Testis (tissue), 3 donors: ENCODE results near the gene ZNF518A. TPM values are rescaled to one million over a fixed set of nuclear protein-coding genes. Genes with fewer than 3 reads are reported as not detected.

Source experiments
- DNase-seq: peaks from one replicate; pipeline ENCODE4 v3.0.0-alpha.2; 2019
- H3K27ac ChIP-seq, 2 donors: fragments of 200-600 bp; sonication (generic); one replicate each; pipeline ENCODE4 v1.5.1; 2019
- H3K27me3 ChIP-seq: fragments of 200-600 bp; sonication (generic); one replicate; pipeline ENCODE4 v1.5.1; 2019
- H3K36me3 ChIP-seq: fragments of 200-600 bp; sonication (generic); one replicate; pipeline ENCODE4 v1.5.1; 2017; ENCODE audit warnings: low read depth; ENCODE audit errors: missing control alignments
- H3K4me1 ChIP-seq: fragments of 200-600 bp; sonication (generic); one replicate; pipeline ENCODE4 v1.5.1; 2019
- H3K4me3 ChIP-seq, 2 donors: fragments of 200-600 bp; sonication (generic); one replicate each; pipeline ENCODE4 v1.5.1; 2017 to 2019
- H3K9me3 ChIP-seq: fragments of 200-600 bp; sonication (generic); one replicate; pipeline ENCODE4 v1.5.1; 2017
- POLR2A ChIP-seq: fragments of 450-650 bp; IDR thresholded peaks from one replicate; pipeline ENCODE4 v1.6.1; 2017; ENCODE audit warnings: antibody characterized with exemption, mild to moderate bottlenecking, moderate library complexity
- WGBS, 2 donors: methylation state at CpG; one replicate each; pipeline ENCODE4 v1.1.5; 2018; 5-methylcytosine and 5-hydroxymethylcytosine counted together
- intact Hi-C: fragments of 100-400 bp; cut with DNase I; formaldehyde crosslinking; loops from one replicate; pipeline ENCODE4 v1.15.1; 2023; ENCODE audit warnings: low total_unique reads
- polyA plus RNA-seq: library from polyadenylated mRNA; stranded (reverse); fragments of 350-450 nt; fragmentation: Illumina TruSeq; extraction: RNeasy Lipid Tissue Mini Kit (QIAGEN cat#74804); gene quantifications from one replicate; pipeline ENCODE4 v1.2.3, GENCODE V29; 2014; ENCODE audit warnings: low read depth, low replicate concordance; ENCODE audit not compliant: insufficient read depth
- total RNA-seq, 2 donors: library from RNA; depleted of rRNA; stranded (reverse); fragments of >200 nt; gene quantifications; one replicate each; pipeline ENCODE4 v1.2.3, GENCODE V29; 2016
- TF ChIP-seq, protein P1 (sequence below), 3 experiments: fragments of 450-650 bp in 2 of 3; fragments of 200-600 bp in 1 of 3; sonication (generic) in 1 of 3; IDR thresholded peaks; one replicate each; pipeline ENCODE4 v1.5.1; 2016 to 2019; ENCODE audit warnings: antibody characterized with exemption in 3 of 3, mild to moderate bottlenecking in 2 of 3, moderate library complexity in 1 of 3

The ZNF518A gene
- total and polyA plus RNA-seq, 3 donors from 2014 or later = 14.5 to 88.0 (median 81.3) TPM

DNA sequence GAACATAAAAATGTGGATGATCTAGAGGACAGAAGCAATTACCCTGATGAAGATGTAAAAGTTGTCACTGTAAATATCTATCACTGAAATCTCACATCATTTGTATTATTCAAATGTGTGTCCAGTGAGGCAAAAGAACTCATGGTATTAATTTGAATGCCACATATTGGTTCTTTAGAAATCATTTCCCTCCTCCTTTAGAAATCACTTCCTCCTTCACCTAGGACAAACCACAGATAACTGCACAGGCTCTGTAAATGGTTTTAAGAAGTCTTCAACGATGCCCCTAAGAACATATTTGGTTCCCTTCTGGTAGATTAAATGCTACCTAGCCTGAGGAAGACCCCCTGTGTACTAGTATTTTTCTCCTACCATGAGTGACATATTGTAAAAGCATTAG is 33.1 kb upstream of the ZNF518A start:
- H3K4me3 ChIP-seq = no peak overlapping the region
- intact Hi-C loops = no loop called here
- 74 to 79% methylated on average over 1 of the region's 1 CpG for WGBS, 2 donors
- no peaks in the 10 kb centered on the region for H3K4me1 ChIP-seq
- no peak for DNase-seq
- H3K27me3 ChIP-seq = no peaks in the 10 kb centered on the region
- H3K9me3 ChIP-seq = no peaks in the 10 kb centered on the region
- no peaks in the 10 kb centered on the region for H3K36me3 ChIP-seq
- no peak for TF ChIP-seq POLR2A
- TF ChIP-seq, protein P1, sequence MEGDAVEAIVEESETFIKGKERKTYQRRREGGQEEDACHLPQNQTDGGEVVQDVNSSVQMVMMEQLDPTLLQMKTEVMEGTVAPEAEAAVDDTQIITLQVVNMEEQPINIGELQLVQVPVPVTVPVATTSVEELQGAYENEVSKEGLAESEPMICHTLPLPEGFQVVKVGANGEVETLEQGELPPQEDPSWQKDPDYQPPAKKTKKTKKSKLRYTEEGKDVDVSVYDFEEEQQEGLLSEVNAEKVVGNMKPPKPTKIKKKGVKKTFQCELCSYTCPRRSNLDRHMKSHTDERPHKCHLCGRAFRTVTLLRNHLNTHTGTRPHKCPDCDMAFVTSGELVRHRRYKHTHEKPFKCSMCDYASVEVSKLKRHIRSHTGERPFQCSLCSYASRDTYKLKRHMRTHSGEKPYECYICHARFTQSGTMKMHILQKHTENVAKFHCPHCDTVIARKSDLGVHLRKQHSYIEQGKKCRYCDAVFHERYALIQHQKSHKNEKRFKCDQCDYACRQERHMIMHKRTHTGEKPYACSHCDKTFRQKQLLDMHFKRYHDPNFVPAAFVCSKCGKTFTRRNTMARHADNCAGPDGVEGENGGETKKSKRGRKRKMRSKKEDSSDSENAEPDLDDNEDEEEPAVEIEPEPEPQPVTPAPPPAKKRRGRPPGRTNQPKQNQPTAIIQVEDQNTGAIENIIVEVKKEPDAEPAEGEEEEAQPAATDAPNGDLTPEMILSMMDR (IDR thresholded peaks at IDR 0.05) = no peak
- no peak overlapping the region for H3K27ac ChIP-seq

DNA sequence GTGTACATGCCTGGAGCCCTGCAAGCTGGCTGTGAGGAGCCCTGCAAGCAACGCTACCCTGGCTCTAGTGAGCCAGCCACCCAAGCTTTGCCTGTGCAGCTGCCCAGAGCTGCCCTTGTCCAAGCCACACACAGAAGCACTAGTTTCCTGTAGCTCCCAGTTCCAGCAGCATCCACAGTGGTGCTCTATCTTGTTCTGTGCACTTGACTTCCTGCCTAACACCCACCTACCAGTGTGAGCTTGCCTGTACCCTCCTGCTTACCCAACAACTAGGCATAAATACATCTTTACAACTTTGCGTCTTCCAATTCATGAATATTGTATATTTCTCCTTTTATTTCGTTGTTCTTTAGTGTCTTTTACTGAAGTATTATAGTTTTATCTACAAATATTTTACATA is 32.2 kb upstream of the ZNF518A start:
- H3K27me3 ChIP-seq = no peaks in the 10 kb centered on the region
- TF ChIP-seq POLR2A = no peak
- TF ChIP-seq, protein P1 (IDR thresholded peaks at IDR 0.05) = no peak
- no peaks in the 10 kb centered on the region for H3K36me3 ChIP-seq
- H3K4me1 ChIP-seq = no peaks in the 10 kb centered on the region
- no peak for DNase-seq
- H3K4me3 ChIP-seq = no peak overlapping the region
- intact Hi-C loops = no loop called here
- WGBS, 2 donors = 88 to 94% methylated on average over 3 of the region's 3 CpGs
- H3K27ac ChIP-seq = no peak overlapping the region
- H3K9me3 ChIP-seq = no peaks in the 10 kb centered on the region

DNA sequence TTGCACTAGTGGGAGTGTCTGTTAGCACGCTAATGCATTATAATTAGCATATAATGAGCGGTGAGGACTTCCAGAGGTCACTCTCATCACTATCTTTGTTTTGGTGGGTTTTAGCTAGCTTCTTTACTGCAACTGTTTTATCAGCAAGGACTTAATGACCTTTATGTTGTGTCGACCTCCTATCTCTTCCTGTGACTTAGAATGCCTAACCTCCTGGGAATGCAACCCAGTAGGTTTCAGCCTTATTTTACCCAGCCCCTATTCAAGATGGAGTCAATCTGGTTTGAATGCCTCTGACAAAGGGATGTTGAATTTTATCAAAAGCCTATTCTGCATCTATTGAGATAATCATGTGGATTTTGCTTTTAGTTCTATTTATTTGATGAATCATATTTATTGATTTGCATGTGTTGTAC is 22.5 kb upstream of the ZNF518A start:
- H3K4me3 ChIP-seq = no peak overlapping the region
- no peaks in the 10 kb centered on the region for H3K9me3 ChIP-seq
- WGBS, 2 donors = 44 to 57% methylated on average over 3 of the region's 3 CpGs
- intact Hi-C loops = no loop called here
- DNase-seq = no peak
- no peaks in the 10 kb centered on the region for H3K36me3 ChIP-seq
- H3K27ac ChIP-seq = no peak overlapping the region
- no peaks in the 10 kb centered on the region for H3K4me1 ChIP-seq
- H3K27me3 ChIP-seq = no peaks in the 10 kb centered on the region
- no peak for TF ChIP-seq POLR2A
- TF ChIP-seq, protein P1 (IDR thresholded peaks at IDR 0.05) = no peak

DNA sequence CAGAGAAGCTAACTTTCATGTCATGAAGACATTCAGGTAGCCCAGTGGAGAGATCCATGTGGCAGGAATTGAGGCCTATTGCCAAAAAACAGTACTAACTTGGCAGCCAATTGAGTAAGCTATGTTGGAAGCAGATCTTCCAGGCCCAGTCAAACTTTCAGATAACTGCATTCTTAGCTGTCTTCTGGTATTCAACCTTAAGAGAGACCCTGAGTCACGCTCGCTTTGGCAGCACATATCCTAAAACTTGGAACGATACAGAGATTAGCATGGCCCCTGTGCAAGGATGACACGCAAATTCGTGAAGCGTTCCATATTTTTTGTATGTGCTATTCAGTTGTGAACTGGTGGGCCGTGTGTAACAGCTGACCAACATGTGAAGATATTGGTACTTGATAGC is 17.6 kb upstream of the ZNF518A start:
- H3K9me3 ChIP-seq = no peaks in the 10 kb centered on the region
- no peaks in the 10 kb centered on the region for H3K4me1 ChIP-seq
- DNase-seq = no peak
- TF ChIP-seq POLR2A = no peak
- TF ChIP-seq, protein P1 (IDR thresholded peaks at IDR 0.05) = no peak
- H3K36me3 ChIP-seq = no peaks in the 10 kb centered on the region
- intact Hi-C loops = no loop called here
- H3K27ac ChIP-seq = no peak overlapping the region
- WGBS, 2 donors = 92 to 96% methylated on average over 7 of the region's 7 CpGs
- no peaks in the 10 kb centered on the region for H3K27me3 ChIP-seq
- H3K4me3 ChIP-seq = no peak overlapping the region

DNA sequence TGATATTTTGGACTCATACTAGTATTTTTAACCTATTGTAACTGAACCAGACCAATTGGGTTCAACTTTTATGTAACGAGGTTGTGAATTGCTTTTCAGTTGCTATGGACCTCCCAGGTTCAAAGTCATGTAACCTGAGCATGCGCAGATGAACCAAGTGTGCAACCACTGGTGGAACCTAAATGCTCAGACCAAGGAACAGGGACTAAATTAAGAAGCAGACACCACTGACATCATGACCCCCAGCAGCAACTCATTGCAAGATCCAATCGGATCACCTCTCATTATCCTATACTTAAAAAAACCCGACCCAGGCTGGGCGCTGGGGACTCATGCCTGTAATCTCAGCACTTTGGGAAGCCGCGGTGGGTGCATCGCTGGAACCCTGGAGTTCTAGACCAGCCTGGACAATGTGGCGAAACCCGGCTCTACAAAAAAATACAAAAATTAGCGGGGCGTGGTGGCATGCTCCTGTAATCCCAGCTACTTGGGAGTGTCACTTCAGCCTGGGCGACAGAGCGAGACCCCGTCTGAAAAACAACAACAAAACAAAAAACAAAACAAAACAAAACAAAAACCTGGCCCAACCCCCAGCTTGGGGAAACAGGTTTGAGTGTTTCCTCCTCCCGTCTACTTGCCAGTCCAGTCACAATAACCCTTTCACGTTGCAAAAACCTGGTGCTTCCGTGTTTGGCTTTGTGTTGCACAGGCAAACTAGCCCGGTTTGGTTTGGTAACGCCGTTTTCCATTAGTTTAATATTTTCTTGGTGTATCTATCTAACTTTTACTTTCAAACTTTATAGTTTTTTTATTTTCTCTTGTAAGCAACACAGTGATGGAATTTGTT is 11.3 kb upstream of the ZNF518A start:
- H3K9me3 ChIP-seq = no peaks in the 10 kb centered on the region
- intact Hi-C loops = no loop called here
- H3K4me3 ChIP-seq = no peak overlapping the region
- no peaks in the 10 kb centered on the region for H3K36me3 ChIP-seq
- no peaks in the 10 kb centered on the region for H3K4me1 ChIP-seq
- no peak for TF ChIP-seq POLR2A
- TF ChIP-seq, protein P1 (IDR thresholded peaks at IDR 0.05) = no peak
- H3K27me3 ChIP-seq = no peaks in the 10 kb centered on the region
- peak; percentile 37 for DNase-seq
- H3K27ac ChIP-seq = no peak overlapping the region
- WGBS, 2 donors = 63 to 74% methylated on average over 21 of the region's 21 CpGs
